Trophoblast cell (in vitro differentiated cells and primary cell): ENCODE measurements around the gene EHD4.
A peak's percentile ranks its signal among the peaks of the same experiment; 100 is the strongest.

Source experiments
- DNase-seq, 2 donors: peaks; one replicate each; pipeline ENCODE4 v3.0.0-alpha.2; 2016
- H2AFZ ChIP-seq: 2 replicates; pipeline ENCODE4 v1.6.1; 2013; ENCODE audit warnings: low read length, moderate library complexity, mild to moderate bottlenecking; ENCODE audit not compliant: insufficient read depth, poor library complexity
- H2AK5ac ChIP-seq: 2 replicates; pipeline ENCODE4 v1.6.1; 2013; ENCODE audit warnings: mild to moderate bottlenecking, low read length
- H2BK120ac ChIP-seq: 2 replicates; pipeline ENCODE4 v1.6.1; 2013; ENCODE audit warnings: low read length, mild to moderate bottlenecking, moderate library complexity; ENCODE audit not compliant: insufficient read depth, poor library complexity
- H2BK12ac ChIP-seq: 2 replicates; pipeline ENCODE4 v1.6.1; 2013; ENCODE audit warnings: mild to moderate bottlenecking, low read length, moderate library complexity
- H2BK5ac ChIP-seq: 2 replicates; pipeline ENCODE4 v1.6.1; 2013; ENCODE audit warnings: low read length, low read depth, moderate library complexity, mild to moderate bottlenecking; ENCODE audit not compliant: poor library complexity
- H3K14ac ChIP-seq: 2 replicates; pipeline ENCODE4 v1.6.1; 2013; ENCODE audit warnings: mild to moderate bottlenecking, low read length
- H3K18ac ChIP-seq: 2 replicates; pipeline ENCODE4 v1.6.1; 2013; ENCODE audit warnings: mild to moderate bottlenecking, low read length
- H3K23ac ChIP-seq: 2 replicates; pipeline ENCODE4 v1.6.1; 2013; ENCODE audit warnings: low read length
- H3K27ac ChIP-seq: 2 replicates; pipeline ENCODE4 v1.5.1; 2013; ENCODE audit warnings: low read depth, mild to moderate bottlenecking, inconsistent platforms, low read length, moderate library complexity
- H3K27me3 ChIP-seq: 2 replicates; pipeline ENCODE4 v1.6.1; 2013; ENCODE audit warnings: inconsistent platforms, mild to moderate bottlenecking, low read length, moderate library complexity; ENCODE audit not compliant: insufficient read depth
- H3K36me3 ChIP-seq, 2 experiments: 1 replicate in 1 of 2; 2 replicates in 1 of 2; pipeline ENCODE4 v1.6.1; 2013; ENCODE audit warnings: low read length in 2 of 2, mild to moderate bottlenecking in 2 of 2, moderate library complexity in 1 of 2; ENCODE audit not compliant: insufficient read depth in 2 of 2, control insufficient read depth in 1 of 2
- H3K4ac ChIP-seq: 2 replicates; pipeline ENCODE4 v1.6.1; 2013; ENCODE audit warnings: low read depth, mild to moderate bottlenecking, low read length, moderate library complexity
- H3K4me1 ChIP-seq, 2 experiments: 1 replicate in 1 of 2; 2 replicates in 1 of 2; pipeline ENCODE4 v1.6.1; 2013; ENCODE audit warnings: low read length in 2 of 2, mild to moderate bottlenecking in 2 of 2, moderate library complexity in 1 of 2; ENCODE audit not compliant: insufficient read depth in 2 of 2, control insufficient read depth in 1 of 2
- H3K4me2 ChIP-seq: 2 replicates; pipeline ENCODE4 v1.6.1; 2013; ENCODE audit warnings: inconsistent platforms, mild to moderate bottlenecking, low read length, moderate library complexity
- H3K4me3 ChIP-seq: 2 replicates; pipeline ENCODE4 v1.5.1; 2013; ENCODE audit warnings: mild to moderate bottlenecking, low read depth, low read length, inconsistent platforms
- H3K79me1 ChIP-seq: one replicate; pipeline ENCODE4 v1.6.1; 2013; ENCODE audit warnings: low read length
- H3K79me2 ChIP-seq: 2 replicates; pipeline ENCODE4 v1.6.1; 2013; ENCODE audit warnings: low read length, mild to moderate bottlenecking; ENCODE audit not compliant: control insufficient read depth, insufficient read depth, poor library complexity
- H3K9ac ChIP-seq: 2 replicates; pipeline ENCODE4 v1.6.1; 2013; ENCODE audit warnings: mild to moderate bottlenecking, low read length
- H3K9me3 ChIP-seq: 2 replicates; pipeline ENCODE4 v1.6.1; 2013; ENCODE audit warnings: low read depth, mild to moderate bottlenecking, control low read depth, inconsistent platforms, low read length; ENCODE audit not compliant: insufficient read depth
- H4K12ac ChIP-seq: 2 replicates; pipeline ENCODE4 v1.6.1; 2013; ENCODE audit warnings: low read depth, mild to moderate bottlenecking, low read length, moderate library complexity
- H4K8ac ChIP-seq: 2 replicates; pipeline ENCODE4 v1.6.1; 2013; ENCODE audit warnings: low read depth, mild to moderate bottlenecking, low read length, moderate library complexity
- H4K91ac ChIP-seq: one replicate; pipeline ENCODE4 v1.6.1; 2013; ENCODE audit warnings: low read depth, mild to moderate bottlenecking, low read length, moderate library complexity
- WGBS: extraction: QIAGEN DNeasy Blood & Tissue Kit; methylation state at CpG from one replicate; pipeline ENCODE4 v1.1.7; 2013; ENCODE audit warnings: missing lambda C conversion rate; ENCODE audit not compliant: insufficient read length, insufficient coverage; ENCODE audit errors: extremely low coverage; 5-methylcytosine and 5-hydroxymethylcytosine counted together

Gene EHD4

GRCh38 chr15:41918506-41919126 lies 53.7 kb downstream of the EHD4 start:
- no peak overlapping the region for H2BK5ac ChIP-seq
- H3K18ac ChIP-seq: no peak overlapping the region
- no peaks in the 10 kb centered on the region for H3K27me3 ChIP-seq
- no peak overlapping the region for H4K8ac ChIP-seq
- H3K14ac ChIP-seq: no peak overlapping the region
- H3K36me3 ChIP-seq: peaks cover 10 to 16% of the 10 kb centered on the region in 2 experiments
- no peak overlapping the region for H4K12ac ChIP-seq
- no peak overlapping the region for H3K27ac ChIP-seq
- no peak overlapping the region for H3K23ac ChIP-seq
- H2BK12ac ChIP-seq: no peak overlapping the region
- H3K79me1 ChIP-seq: no peaks in the 10 kb centered on the region
- H3K4me1 ChIP-seq: peaks cover 6% of the 10 kb centered on the region in 2 experiments
- no CpG with 5 or more reads among the region's 8 CpGs for WGBS
- DNase-seq: no peak
- H2AK5ac ChIP-seq: no peak overlapping the region
- no peak overlapping the region for H4K91ac ChIP-seq
- no peaks in the 10 kb centered on the region for H3K9me3 ChIP-seq
- no peak overlapping the region for H3K4me2 ChIP-seq
- no peak overlapping the region for H3K4ac ChIP-seq
- no peak overlapping the region for H2BK120ac ChIP-seq
- H3K79me2 ChIP-seq: no peaks in the 10 kb centered on the region
- H3K4me3 ChIP-seq: no peak overlapping the region
- H2AFZ ChIP-seq: no peak overlapping the region
- no peak overlapping the region for H3K9ac ChIP-seq

GRCh38 chr15:41917767-41918430 lies 54.5 kb downstream of the EHD4 start:
- H3K18ac ChIP-seq: no peak overlapping the region
- H3K27me3 ChIP-seq: no peaks in the 10 kb centered on the region
- no peaks in the 10 kb centered on the region for H3K9me3 ChIP-seq
- H2AFZ ChIP-seq: peak overlapping the region; percentile 38
- no peak overlapping the region for H2BK5ac ChIP-seq
- no peak overlapping the region for H3K14ac ChIP-seq
- H3K36me3 ChIP-seq: peaks cover 10 to 14% of the 10 kb centered on the region in 2 experiments
- H3K4me1 ChIP-seq: peaks cover 10 to 11% of the 10 kb centered on the region in 2 experiments
- no peak overlapping the region for H3K4me2 ChIP-seq
- H2BK120ac ChIP-seq: no peak overlapping the region
- H3K79me2 ChIP-seq: no peaks in the 10 kb centered on the region
- H2BK12ac ChIP-seq: no peak overlapping the region
- no peak overlapping the region for H3K23ac ChIP-seq
- WGBS: no CpG with 5 or more reads among the region's 10 CpGs
- H4K8ac ChIP-seq: no peak overlapping the region
- H4K12ac ChIP-seq: no peak overlapping the region
- no peaks in the 10 kb centered on the region for H3K79me1 ChIP-seq
- peak; percentile 47 to 68 for DNase-seq
- no peak overlapping the region for H3K4ac ChIP-seq
- no peak overlapping the region for H3K4me3 ChIP-seq
- no peak overlapping the region for H3K27ac ChIP-seq
- H4K91ac ChIP-seq: no peak overlapping the region
- no peak overlapping the region for H3K9ac ChIP-seq
- H2AK5ac ChIP-seq: no peak overlapping the region

- no peaks in the 10 kb centered on the region for H3K27me3 ChIP-seq
- H3K23ac ChIP-seq: no peak overlapping the region
- no CpG with 5 or more reads among the region's 6 CpGs for WGBS
- H2AFZ ChIP-seq: no peak overlapping the region
- no peak overlapping the region for H3K4me3 ChIP-seq
- H3K9me3 ChIP-seq: no peaks in the 10 kb centered on the region
- H4K91ac ChIP-seq: no peak overlapping the region
- DNase-seq: no peak
- no peak overlapping the region for H2BK5ac ChIP-seq
- peaks cover 16 to 21% of the 10 kb centered on the region in 2 experiments for H3K36me3 ChIP-seq
- no peak overlapping the region for H3K27ac ChIP-seq
- no peak overlapping the region for H3K18ac ChIP-seq
- H3K4me2 ChIP-seq: no peak overlapping the region
- no peak overlapping the region for H3K14ac ChIP-seq
- H3K9ac ChIP-seq: no peak overlapping the region
- no peaks in the 10 kb centered on the region for H3K79me2 ChIP-seq
- H3K79me1 ChIP-seq: no peaks in the 10 kb centered on the region
- H2BK12ac ChIP-seq: no peak overlapping the region
- no peak overlapping the region for H4K8ac ChIP-seq
- no peak overlapping the region for H3K4ac ChIP-seq
- no peak overlapping the region for H4K12ac ChIP-seq
- H3K4me1 ChIP-seq: peaks cover 10 to 12% of the 10 kb centered on the region in 2 experiments
- H2BK120ac ChIP-seq: no peak overlapping the region
- H2AK5ac ChIP-seq: no peak overlapping the region
Observed at GRCh38 chr15:41915255-41915994, 56.9 kb downstream of the EHD4 start.

- no peak for DNase-seq
- H3K27ac ChIP-seq: no peak overlapping the region
Observed at GRCh38 chr15:41914411-41914810, 57.9 kb downstream of the EHD4 start.

More at GRCh38 chr15:41914411-41914810, 57.9 kb downstream of the EHD4 start:
- Histone ChIP-seq H3K4ac (no peak overlapping the region), H4K12ac (no peak overlapping the region), H3K4me2 (no peak overlapping the region), H3K4me1 (peaks cover 10 to 12% of the 10 kb centered on the region in 2 experiments), H3K79me1 (no peaks in the 10 kb centered on the region), H2BK5ac (no peak overlapping the region), H3K18ac (no peak overlapping the region), H3K36me3 (peaks cover 17 to 23% of the 10 kb centered on the region in 2 experiments), H3K79me2 (no peaks in the 10 kb centered on the region), H3K4me3 (no peak overlapping the region), H4K8ac (no peak overlapping the region), H2AFZ (no peak overlapping the region), H3K27me3 (no peaks in the 10 kb centered on the region), H3K9me3 (no peaks in the 10 kb centered on the region), H4K91ac (no peak overlapping the region), H2BK12ac (no peak overlapping the region), H3K14ac (no peak overlapping the region), H3K23ac (no peak overlapping the region), H2BK120ac (no peak overlapping the region), H2AK5ac (no peak overlapping the region), H3K9ac (no peak overlapping the region)
- no CpG with 5 or more reads among the region's 5 CpGs for WGBS
